Endothelial cell of umbilical vein (primary cell): ENCODE results near the gene CCDC85B. TPM values are rescaled to one million over a fixed set of nuclear protein-coding genes. Genes with fewer than 3 reads are reported as not detected.

ENCODE experiments used
- BruUV-seq: library from RNA; stranded (reverse); fragments of 400-500 nt; replicated peaks from 2 replicates; lab custom pipeline; 2021; lab: Mats Ljungman, UMichigan
- CTCF ChIA-PET: fragments of 300-600, 350-600 bp; sonication (Branson Sonifier 250); formaldehyde crosslinking; loops from one replicate; lab custom pipeline; 2021; ENCODE audit warnings: antibody characterized with exemption, inconsistent platforms; lab: Charles Lee
- POLR2A ChIA-PET: fragments of 300-600, 350-600 bp; sonication (Branson Sonifier 250); formaldehyde crosslinking; loops from one replicate; lab custom pipeline; 2021; ENCODE audit warnings: antibody characterized with exemption, inconsistent platforms; lab: Charles Lee
- DNase-seq: peaks from one replicate; pipeline ENCODE4 v3.0.0-alpha.2; 2011; ENCODE audit warnings: low read depth, low spot score
- FAIRE-seq: peaks from 2 replicates; lab custom pipeline; 2011; peaks lifted over from hg19 to GRCh38; lab: Jason Lieb, UNC
- H2AFZ ChIP-seq: 2 replicates; pipeline ENCODE4 v1.6.0; 2012; ENCODE audit warnings: low read depth, low read length, control low read depth, inconsistent platforms
- H3K27ac ChIP-seq: 2 replicates; pipeline ENCODE4 v1.5.1; 2011; ENCODE audit warnings: low read depth, mild to moderate bottlenecking, control low read depth, low read length, moderate library complexity; ENCODE audit not compliant: insufficient read depth
- H3K27me3 ChIP-seq, 2 experiments: 2 replicates each; pipeline versions ENCODE4 v1.6.0 to v1.6.1; 2011; ENCODE audit warnings: low read length in 2 of 2, mixed read lengths in 1 of 2; ENCODE audit not compliant: control insufficient read depth in 2 of 2, insufficient read depth in 2 of 2
- H3K36me3 ChIP-seq, 2 experiments: 2 replicates in 1 of 2; 3 replicates in 1 of 2; pipeline ENCODE4 v1.5.1; 2011; ENCODE audit warnings: low read length in 2 of 2, mild to moderate bottlenecking in 1 of 2, moderate library complexity in 1 of 2; ENCODE audit not compliant: control insufficient read depth in 2 of 2, insufficient read depth in 2 of 2; ENCODE audit errors: extremely low read depth in 1 of 2
- H3K4me1 ChIP-seq: 3 replicates; pipeline ENCODE4 v1.5.1; 2011; ENCODE audit warnings: mild to moderate bottlenecking, low read length; ENCODE audit not compliant: control insufficient read depth, insufficient read depth; ENCODE audit errors: extremely low read depth
- H3K4me2 ChIP-seq: 2 replicates; pipeline ENCODE4 v1.6.1; 2011; ENCODE audit warnings: low read length, control low read depth, mixed read lengths; ENCODE audit not compliant: insufficient read depth
- H3K4me3 ChIP-seq, 3 experiments: fragments of 200-600 bp in 1 of 3; sonication (generic), shearing (Covaris generic) in 1 of 3; replicated peaks in 1 of 3; 2 replicates each; pipeline ENCODE4 v1.5.1; 2011 to 2016; ENCODE audit warnings: control low read depth in 3 of 3, low read length in 3 of 3, mild to moderate bottlenecking in 2 of 3, inconsistent platforms in 1 of 3, low read depth in 1 of 3, moderate library complexity in 1 of 3; ENCODE audit not compliant: insufficient read depth in 1 of 3
- H3K79me2 ChIP-seq: 2 replicates; pipeline ENCODE4 v1.6.0; 2012; ENCODE audit warnings: low read length, inconsistent platforms; ENCODE audit not compliant: control insufficient read depth, insufficient read depth
- H3K9ac ChIP-seq: replicated peaks from 2 replicates; pipeline ENCODE3; 2011; ENCODE audit warnings: low read length, control low read depth; ENCODE audit not compliant: insufficient read depth; ENCODE audit errors: extremely low read depth
- H3K9me1 ChIP-seq: replicated peaks from 3 replicates; pipeline ENCODE4 v1.6.0; 2011; ENCODE audit warnings: mild to moderate bottlenecking, low read length; ENCODE audit not compliant: control insufficient read depth, insufficient read depth; ENCODE audit errors: extremely low read depth
- H3K9me3 ChIP-seq: replicated peaks from 2 replicates; pipeline ENCODE4 v1.5.1; 2012; ENCODE audit warnings: low read length, inconsistent platforms; ENCODE audit not compliant: control insufficient read depth, insufficient read depth
- H4K20me1 ChIP-seq: replicated peaks from 2 replicates; pipeline ENCODE3; 2011; ENCODE audit warnings: mild to moderate bottlenecking, low read length; ENCODE audit not compliant: control insufficient read depth, insufficient read depth; ENCODE audit errors: extremely low read depth
- CTCF ChIP-seq, 2 donors: IDR thresholded peaks; 1 replicate in 1 of 2; 2 replicates in 1 of 2; pipeline ENCODE4 v1.5.1; 2011; ENCODE audit warnings: low read length in 2 of 2, mild to moderate bottlenecking in 2 of 2, moderate library complexity in 2 of 2, control low read depth in 1 of 2, inconsistent platforms in 1 of 2, low read depth in 1 of 2; ENCODE audit not compliant: insufficient read depth in 1 of 2; ENCODE audit errors: extremely low read depth in 1 of 2
- FOS ChIP-seq: IDR thresholded peaks from 2 replicates; pipeline ENCODE4 v1.6.1; 2011; ENCODE audit warnings: mild to moderate bottlenecking, low read length, moderate library complexity, borderline replicate concordance; ENCODE audit not compliant: insufficient read depth
- MYC ChIP-seq: IDR thresholded peaks from one replicate; pipeline ENCODE4 v1.6.1; 2011; ENCODE audit warnings: mild to moderate bottlenecking, low read depth, low read length
- POLR2A ChIP-seq: IDR thresholded peaks from 2 replicates; pipeline ENCODE4 v1.6.1; 2012; ENCODE audit warnings: low read depth, mild to moderate bottlenecking, control low read depth, low read length
- POLR2AphosphoS5 ChIP-seq: IDR thresholded peaks from 2 replicates; pipeline ENCODE4 v1.6.1; 2012; ENCODE audit warnings: low read depth, mild to moderate bottlenecking, control low read depth, low read length, moderate library complexity; ENCODE audit not compliant: insufficient read depth
- dilution Hi-C: fragments of 300-500 bp; cut with MboI; formaldehyde crosslinking; loops from one replicate; pipeline ENCODE4 v1.15.0; 2019; ENCODE audit warnings: low sequenced_read_pairs; ENCODE audit not compliant: extremely low pct_ligation_motif_present
- intact Hi-C: fragments of 100-400 bp; cut with micrococcal nuclease; formaldehyde crosslinking; loops from one replicate; pipeline ENCODE4 v1.10.0; 2022
- polyA plus RNA-seq, 4 experiments: library from polyadenylated mRNA; depleted of rRNA in 3 of 4; stranded (reverse) in 3 of 4; unstranded in 1 of 4; fragments of >200 nt; gene quantifications; 2 replicates each; pipeline versions ENCODE4 v1.2.1 to v1.2.3, GENCODE V29; 2011 to 2012; ENCODE audit warnings: missing spikeins in 1 of 4
- total RNA-seq: library from RNA; stranded (reverse); gene quantifications from 2 replicates; pipeline ENCODE4 v1.2.3, GENCODE V29; 2021

The CCDC85B gene
- total and polyA plus RNA-seq, 2 donors (not counting 3 experiments of a cell fraction or from before 2014, with no cell fraction given), result 105 to 107 TPM

- FAIRE-seq (peak; percentile 95), DNase-seq (peak; percentile 98)
- Histone ChIP-seq H3K4me2 (peak within 1 kb of the TSS; percentile 78), H3K79me2 (peaks cover 57% of the 10 kb centered on the region), H3K9me1 (no peaks in the 10 kb centered on the region), H3K4me1 (peaks cover 39% of the 10 kb centered on the region), H3K36me3 (peaks cover 19 to 31% of the 10 kb centered on the region in 2 experiments), H3K27me3 (no peaks in the 10 kb centered on the region), H3K9ac (peak within 1 kb of the TSS; percentile 75), H3K27ac (peak within 1 kb of the TSS; percentile 77), H3K9me3 (no peaks in the 10 kb centered on the region), H2AFZ (peak within 1 kb of the TSS; percentile 52), H4K20me1 (peaks cover 4% of the 10 kb centered on the region), H3K4me3 (peak within 1 kb of the TSS; percentile 36 to 76 (median 71))
- intact Hi-C loops, result loop anchor here (1.0 kb wide), 4 partner anchors 12 to 192 kb away; partner anchors contain the start of genes EFEMP2, FIBP and SF3B2
- POLR2A ChIA-PET, result interaction anchor here (0.9 to 5.4 kb wide), 7 partner anchors 9 to 148 kb away, joined by 3 to 67 read pairs (median 5); partner anchors contain the start of genes CCDC85B, FIBP and KAT5
- no TSS peak for BruUV-seq
- dilution Hi-C loops, result no loop called here
- CTCF ChIA-PET, result interaction anchor here (0.5 to 4.8 kb wide), 26 partner anchors 10 to 222 kb away, joined by 3 to 73 read pairs (median 4); partner anchors contain the start of genes AP5B1, CCDC85B, CTSW and EFEMP2
- TF ChIP-seq CTCF (IDR thresholded peaks at IDR 0.05; ENCODE audit: extremely low read depth in 1 of 2, insufficient read depth in 1 of 2, low read depth in 1 of 2, low read length in 2 of 2) (peak; percentile 93 to 97), POLR2AphosphoS5 (peak; percentile 56), POLR2A (peak; percentile 59), FOS (no peak), MYC (no peak)
Observed at GRCh38 chr11:65860278-65861164, 30.0 kb upstream of the CCDC85B start, which contains the start of gene MUS81. MUS81 (plus strand) TSS chr11:65860433; CDS start chr11:65860754, 321 bp downstream.
